CD4-positive, alpha-beta T cell treated with Interleukin-6 at 100 ng/mL for 8 hours (primary cell): Measurements from ENCODE around the gene CBFA2T3.
"Not testable (repeated sequence)": the region's sequence is repeated elsewhere in the genome, so short reads cannot be mapped to it uniquely, and the experiment has no call there.

Experiments
- DNase-seq: peaks from one replicate; pipeline ENCODE4 v3.0.0-alpha.2; 2020; ENCODE audit warnings: mixed read lengths, low spot score

The CBFA2T3 gene

GRCh38 chr16:88922826-88923410 lies 54.1 kb downstream of the CBFA2T3 start:
- no peak for DNase-seq

- no peak for DNase-seq
Measured at GRCh38 chr16:88922114-88922825, 54.7 kb downstream of the CBFA2T3 start.

- no peak for DNase-seq
Measured at GRCh38 chr16:88921591-88921990, 55.4 kb downstream of the CBFA2T3 start.

GRCh38 chr16:88920618-88921590 lies 56.1 kb downstream of the CBFA2T3 start:
- no peak for DNase-seq

GRCh38 chr16:88919936-88920335 lies 57.1 kb downstream of the CBFA2T3 start:
- no peak for DNase-seq

- not testable (repeated sequence) for DNase-seq
Measured at GRCh38 chr16:88918896-88919295, 58.1 kb downstream of the CBFA2T3 start.

- DNase-seq, result no peak
Measured at GRCh38 chr16:88917915-88918627, 58.9 kb downstream of the CBFA2T3 start.

- DNase-seq, result no peak
Measured at GRCh38 chr16:88917146-88917914, 59.7 kb downstream of the CBFA2T3 start.

GRCh38 chr16:88915639-88916327 lies 61.2 kb downstream of the CBFA2T3 start:
- no peak for DNase-seq

GRCh38 chr16:88914750-88915368 lies 62.1 kb downstream of the CBFA2T3 start:
- no peak for DNase-seq

GRCh38 chr16:88913870-88914269 lies 63.1 kb downstream of the CBFA2T3 start:
- DNase-seq, result no peak

- no peak for DNase-seq
Measured at GRCh38 chr16:88913001-88913612, 63.9 kb downstream of the CBFA2T3 start.

- DNase-seq, result no peak
Measured at GRCh38 chr16:88912556-88912955, 64.5 kb downstream of the CBFA2T3 start.

- DNase-seq, result no peak
Measured at GRCh38 chr16:88911946-88912310, 65.1 kb downstream of the CBFA2T3 start.

- DNase-seq, result no peak
Measured at GRCh38 chr16:88911136-88911945, 65.7 kb downstream of the CBFA2T3 start.

- DNase-seq, result no peak
Measured at GRCh38 chr16:88910284-88911135, 66.5 kb downstream of the CBFA2T3 start.

GRCh38 chr16:88909431-88910210 lies 67.4 kb downstream of the CBFA2T3 start:
- no peak for DNase-seq
